ENCODE results near the gene KCNF1. TPM values are rescaled to one million over a fixed set of nuclear protein-coding genes. Genes with fewer than 3 reads are reported as not detected.

Gene KCNF1
- total and polyA plus RNA-seq, 2 experiments from 2014 or later = 0.67 to 0.87 TPM

GRCh38 chr2:10947446-10948187, 35.9 kb downstream of the KCNF1 start:
- Histone ChIP-seq H3K4me1 (ENCODE audit: insufficient read depth) (no peaks in the 10 kb centered on the region), H3K4me2 (no peak overlapping the region), H4K20me1 (ENCODE audit: insufficient read depth, poor library complexity, severe bottlenecking) (no peaks in the 10 kb centered on the region), H3K27me3 (no peaks in the 10 kb centered on the region), H3K9me2 (replicated peaks; ENCODE audit: insufficient read depth) (no peaks in the 10 kb centered on the region), H2AFZ (no peak overlapping the region), H3K27ac (no peak overlapping the region), H3K9me3 (ENCODE audit: low read depth) (no peaks in the 10 kb centered on the region), H3K36me3 (replicated peaks; ENCODE audit: insufficient read depth, low read depth) (no peaks in the 10 kb centered on the region), H3K4me3 (no peak overlapping the region), H3K79me2 (no peaks in the 10 kb centered on the region)
- DNase-seq (ENCODE audit: low spot score) = no peak
- TF ChIP-seq EZH2phosphoT487 (IDR thresholded peaks at IDR 0.05; ENCODE audit: low read depth, severe bottlenecking, unreplicated experiment) (no peak), EZH2 (IDR thresholded peaks at IDR 0.05; ENCODE audit: borderline replicate concordance) (no peak)
- TF ChIP-seq, protein P1, sequence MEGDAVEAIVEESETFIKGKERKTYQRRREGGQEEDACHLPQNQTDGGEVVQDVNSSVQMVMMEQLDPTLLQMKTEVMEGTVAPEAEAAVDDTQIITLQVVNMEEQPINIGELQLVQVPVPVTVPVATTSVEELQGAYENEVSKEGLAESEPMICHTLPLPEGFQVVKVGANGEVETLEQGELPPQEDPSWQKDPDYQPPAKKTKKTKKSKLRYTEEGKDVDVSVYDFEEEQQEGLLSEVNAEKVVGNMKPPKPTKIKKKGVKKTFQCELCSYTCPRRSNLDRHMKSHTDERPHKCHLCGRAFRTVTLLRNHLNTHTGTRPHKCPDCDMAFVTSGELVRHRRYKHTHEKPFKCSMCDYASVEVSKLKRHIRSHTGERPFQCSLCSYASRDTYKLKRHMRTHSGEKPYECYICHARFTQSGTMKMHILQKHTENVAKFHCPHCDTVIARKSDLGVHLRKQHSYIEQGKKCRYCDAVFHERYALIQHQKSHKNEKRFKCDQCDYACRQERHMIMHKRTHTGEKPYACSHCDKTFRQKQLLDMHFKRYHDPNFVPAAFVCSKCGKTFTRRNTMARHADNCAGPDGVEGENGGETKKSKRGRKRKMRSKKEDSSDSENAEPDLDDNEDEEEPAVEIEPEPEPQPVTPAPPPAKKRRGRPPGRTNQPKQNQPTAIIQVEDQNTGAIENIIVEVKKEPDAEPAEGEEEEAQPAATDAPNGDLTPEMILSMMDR (IDR thresholded peaks at IDR 0.05; ENCODE audit: poor library complexity) = no peak
- WGBS (ENCODE audit: low lambda C conversion rate, missing lambda C conversion rate) = 84% methylated on average over 11 of the region's 11 CpGs

DNA sequence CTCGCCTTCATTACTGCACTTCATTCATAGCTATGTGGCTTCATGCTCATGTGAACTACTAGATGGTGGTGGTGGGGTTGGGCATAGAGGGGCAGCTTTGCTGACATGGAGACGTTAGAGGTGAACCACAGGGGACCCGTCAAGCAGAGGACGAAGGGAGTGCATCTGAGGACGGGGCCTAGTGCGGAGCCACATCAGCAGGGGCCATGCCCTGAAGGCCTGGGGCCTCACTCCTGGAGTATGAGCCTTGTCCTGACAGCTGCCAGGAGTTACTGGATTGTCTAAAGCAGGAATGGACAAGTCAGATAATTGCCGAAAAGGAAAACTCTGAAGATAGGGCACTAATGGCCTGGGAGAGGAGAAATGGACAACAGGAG, 36.4 kb downstream of the KCNF1 start:
- H3K4me2 ChIP-seq = no peak overlapping the region
- H3K79me2 ChIP-seq = no peaks in the 10 kb centered on the region
- H3K4me3 ChIP-seq = no peak overlapping the region
- H3K9me2 ChIP-seq (replicated peaks; ENCODE audit: insufficient read depth) = no peaks in the 10 kb centered on the region
- no peak for DNase-seq (ENCODE audit: low spot score)
- H2AFZ ChIP-seq = no peak overlapping the region
- H3K27ac ChIP-seq = no peak overlapping the region
- no peaks in the 10 kb centered on the region for H3K9me3 ChIP-seq (ENCODE audit: low read depth)
- TF ChIP-seq, protein P1 (IDR thresholded peaks at IDR 0.05; ENCODE audit: poor library complexity) = no peak
- TF ChIP-seq EZH2phosphoT487 (IDR thresholded peaks at IDR 0.05; ENCODE audit: low read depth, severe bottlenecking, unreplicated experiment) (no peak), EZH2 (IDR thresholded peaks at IDR 0.05; ENCODE audit: borderline replicate concordance) (no peak)
- 83% methylated on average over 7 of the region's 7 CpGs for WGBS (ENCODE audit: low lambda C conversion rate, missing lambda C conversion rate)
- no peaks in the 10 kb centered on the region for H3K27me3 ChIP-seq
- no peaks in the 10 kb centered on the region for H3K36me3 ChIP-seq (replicated peaks; ENCODE audit: insufficient read depth, low read depth)
- no peaks in the 10 kb centered on the region for H3K4me1 ChIP-seq (ENCODE audit: insufficient read depth)
- H4K20me1 ChIP-seq (ENCODE audit: insufficient read depth, poor library complexity, severe bottlenecking) = no peaks in the 10 kb centered on the region

DNA sequence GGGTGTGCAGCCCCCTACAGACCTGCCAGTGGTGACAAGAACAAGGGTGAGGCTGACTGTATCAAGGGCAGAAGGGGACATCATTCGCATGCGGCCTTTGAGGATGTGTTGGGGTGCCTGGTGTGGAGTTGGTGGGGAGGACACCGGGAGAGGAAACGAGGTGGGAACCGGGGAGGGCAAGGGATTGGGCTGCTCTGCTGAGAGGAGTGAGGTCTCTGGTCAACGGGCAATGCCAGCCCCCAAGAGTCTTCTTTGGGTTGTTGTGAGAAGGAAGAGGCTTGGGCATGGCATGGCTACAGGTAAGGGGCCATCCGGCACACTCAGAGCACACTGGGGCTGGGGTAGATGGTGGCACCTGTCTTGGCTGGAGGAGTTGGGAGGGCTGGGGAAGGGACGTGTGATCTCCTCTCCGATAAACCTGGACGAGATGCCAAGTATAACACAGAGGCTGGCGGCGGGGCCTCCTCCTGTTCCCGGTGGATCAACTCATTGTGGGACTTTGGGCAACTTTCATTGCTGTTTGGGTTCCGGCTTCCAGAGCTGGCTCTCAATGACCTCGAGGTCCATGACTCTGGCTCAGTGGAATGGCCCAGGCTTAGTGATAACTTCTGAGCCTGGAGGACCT, 37.0 kb downstream of the KCNF1 start:
- H2AFZ ChIP-seq = no peak overlapping the region
- H3K27ac ChIP-seq = no peak overlapping the region
- WGBS (ENCODE audit: low lambda C conversion rate, missing lambda C conversion rate) = 90% methylated on average over 15 of the region's 15 CpGs
- TF ChIP-seq EZH2phosphoT487 (IDR thresholded peaks at IDR 0.05; ENCODE audit: low read depth, severe bottlenecking, unreplicated experiment) (no peak), EZH2 (IDR thresholded peaks at IDR 0.05; ENCODE audit: borderline replicate concordance) (no peak)
- TF ChIP-seq, protein P1 (IDR thresholded peaks at IDR 0.05; ENCODE audit: poor library complexity) = no peak
- H3K9me2 ChIP-seq (replicated peaks; ENCODE audit: insufficient read depth) = no peaks in the 10 kb centered on the region
- no peaks in the 10 kb centered on the region for H3K36me3 ChIP-seq (replicated peaks; ENCODE audit: insufficient read depth, low read depth)
- H3K79me2 ChIP-seq = no peaks in the 10 kb centered on the region
- no peaks in the 10 kb centered on the region for H3K27me3 ChIP-seq
- H3K4me2 ChIP-seq = no peak overlapping the region
- H3K4me1 ChIP-seq (ENCODE audit: insufficient read depth) = no peaks in the 10 kb centered on the region
- no peak overlapping the region for H3K4me3 ChIP-seq
- H3K9me3 ChIP-seq (ENCODE audit: low read depth) = no peaks in the 10 kb centered on the region
- DNase-seq (ENCODE audit: low spot score) = no peak
- no peaks in the 10 kb centered on the region for H4K20me1 ChIP-seq (ENCODE audit: insufficient read depth, poor library complexity, severe bottlenecking)
